GM12878 (cell line): ENCODE measurements around the gene NBR1. TPM values are rescaled to one million over a fixed set of nuclear protein-coding genes. Genes with fewer than 3 reads are reported as not detected.

Source experiments
- ATAC-seq: fragments of 200-7000 bp; cut with Tn5 transposase; 3 replicates; pipeline ENCODE4 v1.9.1; 2020; ENCODE audit warnings: mild to moderate bottlenecking, moderate library complexity
- BruUV-seq: library from RNA; stranded (reverse); fragments of 400-500 nt; replicated peaks from 2 replicates; lab custom pipeline; 2021; lab: Mats Ljungman, UMichigan
- CTCF ChIA-PET: fragments of 300-600 bp; sonication (Branson Sonifier 250); formaldehyde crosslinking; extraction: SDS; loops from one replicate; lab custom pipeline; 2021; ENCODE audit warnings: inconsistent platforms; lab: Yijun Ruan, JAX
- POLR2A ChIA-PET: fragments of 350-600 bp; formaldehyde crosslinking; extraction: SDS; loops from one replicate; lab custom pipeline; 2021; ENCODE audit warnings: inconsistent platforms; lab: Charles Lee
- RAD21 ChIA-PET: fragments of 300-600 bp; sonication (Branson Sonifier 250); formaldehyde crosslinking; loops from one replicate; lab custom pipeline; 2023; ENCODE audit warnings: antibody characterized with exemption; ENCODE audit not compliant: unreplicated experiment; lab: Charles Lee
- SMC1A ChIA-PET: fragments of 300-600 bp; sonication (Branson Sonifier 250); formaldehyde crosslinking; loops from one replicate; lab custom pipeline; 2023; ENCODE audit not compliant: unreplicated experiment, uncharacterized antibody; lab: Charles Lee
- DNase-seq: peaks from one replicate; pipeline ENCODE4 v3.0.0-alpha.2; 2011; ENCODE audit warnings: low read depth, low spot score
- FAIRE-seq: peaks from 3 replicates; lab custom pipeline; 2011; peaks lifted over from hg19 to GRCh38; lab: Jason Lieb, UNC
- H2AFZ ChIP-seq: 2 replicates; pipeline ENCODE4 v1.6.0; 2011; ENCODE audit warnings: low read depth, low read length, control low read depth; ENCODE audit not compliant: control insufficient read depth
- H3K27ac ChIP-seq: 2 replicates; pipeline ENCODE4 v1.5.1; 2011; ENCODE audit warnings: control low read depth; ENCODE audit not compliant: control insufficient read depth, insufficient read depth
- H3K27me3 ChIP-seq, 2 experiments: replicated peaks in 1 of 2; 2 replicates each; pipeline versions ENCODE4 v1.6.0 to v1.6.1; 2011; ENCODE audit warnings: low read length in 1 of 2; ENCODE audit not compliant: control insufficient read depth in 2 of 2, insufficient read depth in 2 of 2
- H3K36me3 ChIP-seq, 2 experiments: 2 replicates each; pipeline ENCODE4 v1.5.1; 2011; ENCODE audit warnings: low read length in 1 of 2; ENCODE audit not compliant: control insufficient read depth in 2 of 2, insufficient read depth in 2 of 2
- H3K4me1 ChIP-seq: 2 replicates; pipeline ENCODE4 v1.6.1; 2011; ENCODE audit warnings: mild to moderate bottlenecking, low read length, moderate library complexity, mixed read lengths; ENCODE audit not compliant: control insufficient read depth, insufficient read depth
- H3K4me2 ChIP-seq: 2 replicates; pipeline ENCODE4 v1.6.0; 2011; ENCODE audit warnings: control low read depth; ENCODE audit not compliant: control insufficient read depth, insufficient read depth
- H3K4me3 ChIP-seq: fragments of 200-600 bp; sonication (generic); 2 replicates; pipeline ENCODE4 v1.5.1; 2016
- H3K79me2 ChIP-seq: 2 replicates; pipeline ENCODE4 v1.6.0; 2011; ENCODE audit warnings: low read length; ENCODE audit not compliant: control insufficient read depth, insufficient read depth
- H3K9ac ChIP-seq: 2 replicates; pipeline ENCODE4 v1.8.0; 2011; ENCODE audit warnings: low read length, control low read depth, mixed read lengths; ENCODE audit not compliant: control insufficient read depth, insufficient read depth
- H3K9me3 ChIP-seq: replicated peaks from 3 replicates; pipeline ENCODE4 v1.5.1; 2011; ENCODE audit warnings: mild to moderate bottlenecking, low read length; ENCODE audit not compliant: control insufficient read depth, insufficient read depth
- H4K20me1 ChIP-seq: 2 replicates; pipeline ENCODE4 v1.6.0; 2011; ENCODE audit not compliant: control insufficient read depth, insufficient read depth
- E2F4 ChIP-seq: IDR thresholded peaks from 2 replicates; pipeline ENCODE4 v1.6.1; 2012; ENCODE audit warnings: low read depth, low read length, improper control_type of control experiment
- E4F1 ChIP-seq: fragments of 450-650 bp; IDR thresholded peaks from 2 replicates; pipeline ENCODE4 v1.6.1; 2018; ENCODE audit warnings: borderline replicate concordance, mild to moderate bottlenecking; ENCODE audit not compliant: partially characterized antibody
- EZH2 ChIP-seq: IDR thresholded peaks from 2 replicates; pipeline ENCODE4 v1.6.1; 2012; ENCODE audit warnings: low read depth, mild to moderate bottlenecking, control low read depth, inconsistent platforms, low read length, borderline replicate concordance; ENCODE audit not compliant: control insufficient read depth
- FOXK2 ChIP-seq: fragments of 450-650 bp; IDR thresholded peaks from 2 replicates; pipeline ENCODE4 v1.6.1; 2017; ENCODE audit warnings: mild to moderate bottlenecking, moderate library complexity
- GATAD2B ChIP-seq: fragments of 450-650 bp; conservative IDR thresholded peaks from 2 replicates; pipeline ENCODE4 v1.6.1; 2017; ENCODE audit warnings: low read depth, mild to moderate bottlenecking, moderate library complexity
- JUND ChIP-seq: IDR thresholded peaks from 2 replicates; pipeline ENCODE4 v1.6.1; 2012; ENCODE audit warnings: low read depth, mild to moderate bottlenecking, low read length, improper control_type of control experiment, moderate library complexity
- NFYA ChIP-seq: IDR thresholded peaks from 2 replicates; pipeline ENCODE4 v1.6.1; 2011; ENCODE audit warnings: low read depth, mild to moderate bottlenecking, low read length, improper control_type of control experiment, borderline replicate concordance
- RELB ChIP-seq: fragments of 450-650 bp; IDR thresholded peaks from 2 replicates; pipeline ENCODE4 v1.6.1; 2017; ENCODE audit warnings: low read depth, mild to moderate bottlenecking, moderate library complexity
- RUNX3 ChIP-seq: IDR thresholded peaks from 2 replicates; pipeline ENCODE4 v1.6.1; 2012; ENCODE audit warnings: low read length, inconsistent platforms
- SIN3A ChIP-seq: IDR thresholded peaks from 2 replicates; pipeline ENCODE4 v1.6.1; 2012; ENCODE audit warnings: low read depth, low read length, improper control_type of control experiment
- STAT1 ChIP-seq: fragments of 450-650 bp; conservative IDR thresholded peaks from 2 replicates; pipeline ENCODE4 v1.6.1; 2014; ENCODE audit warnings: antibody characterized with exemption, mild to moderate bottlenecking
- YBX1 ChIP-seq: fragments of 450-650 bp; IDR thresholded peaks from 2 replicates; pipeline ENCODE4 v1.6.1; 2016; ENCODE audit warnings: antibody characterized with exemption
- YY1 ChIP-seq: IDR thresholded peaks from 2 replicates; pipeline ENCODE4 v1.6.1; 2011; ENCODE audit warnings: low read depth, mild to moderate bottlenecking, low read length
- ZBED1 ChIP-seq: IDR thresholded peaks from 2 replicates; pipeline ENCODE4 v1.6.1; 2016; ENCODE audit warnings: borderline replicate concordance
- ZBTB33 ChIP-seq: fragments of 450-650 bp; IDR thresholded peaks from 2 replicates; pipeline ENCODE4 v1.6.1; 2017; ENCODE audit warnings: mild to moderate bottlenecking
- ZSCAN29 ChIP-seq: fragments of 450-650 bp; IDR thresholded peaks from 2 replicates; pipeline ENCODE4 v1.6.1; 2017; ENCODE audit warnings: mild to moderate bottlenecking, moderate library complexity
- WGBS: methylation state at CpG from one replicate; pipeline ENCODE4 v1.1.6; 2016; ENCODE audit warnings: low lambda C conversion rate; ENCODE audit not compliant: insufficient replicate concordance, insufficient coverage; ENCODE audit errors: missing lambda C conversion rate; 5-methylcytosine and 5-hydroxymethylcytosine counted together
- in situ Hi-C: fragments of 300-500 bp; cut with MboI; formaldehyde crosslinking; loops from 9 replicates; pipeline ENCODE4 v1.14.3; 2018; ENCODE audit warnings: mixed read lengths
- intact Hi-C: fragments of 100-400 bp; cut with micrococcal nuclease; formaldehyde crosslinking; loops from one replicate; pipeline ENCODE4 v1.14.2; 2022; ENCODE audit not compliant: unreplicated experiment
- polyA plus RNA-seq, 11 experiments: library from polyadenylated mRNA; depleted of rRNA in 4 of 11; unstranded in 6 of 11; stranded (reverse) in 5 of 11; fragments of >200 nt; fragmentation: Nextera tagmentation in 4 of 11; fragmentation: Illumina TruSeq in 1 of 11; extraction: Ambion mirVana in 4 of 11; extraction: Trizol in 1 of 11; gene quantifications; 1 replicate in 1 of 11; 2 replicates in 10 of 11; pipeline versions ENCODE4 v1.2.1 to v1.2.3, GENCODE V29; 2011 to 2016; ENCODE audit warnings: inconsistent platforms in 2 of 11, missing spikeins in 2 of 11, low read depth in 1 of 11
- total RNA-seq, 4 experiments: library from RNA; depleted of rRNA in 3 of 4; stranded (reverse); fragments of >200 nt in 3 of 4; fragmentation: Illumina TruSeq in 1 of 4; extraction: Trizol in 1 of 4; gene quantifications; 2 replicates each; pipeline versions ENCODE4 v1.2.1 to v1.2.3, GENCODE V29; 2013 to 2021

The NBR1 gene
- total and polyA plus RNA-seq, 10 of the 15 experiments (the other 5 are each of a cell fraction or from before 2014, with no cell fraction given) = 3.5 to 55.2 (median 28.2) TPM

GRCh38 chr17:43142153-43142552, 28.9 kb upstream of the NBR1 start:
- H3K4me1 ChIP-seq = no peaks in the 10 kb centered on the region
- ATAC-seq = no peak
- no peaks in the 10 kb centered on the region for H3K9me3 ChIP-seq
- no peaks in the 10 kb centered on the region for H3K27me3 ChIP-seq
- TF ChIP-seq YY1 (no peak), EZH2 (no peak), JUND (no peak), E4F1 (no peak), ZBTB33 (no peak), STAT1 (no peak), ZBED1 (no peak), RUNX3 (no peak), ZSCAN29 (no peak), SIN3A (no peak), GATAD2B (no peak), NFYA (no peak), FOXK2 (no peak), RELB (no peak), E2F4 (no peak), YBX1 (no peak)
- no peak for FAIRE-seq
- no peak overlapping the region for H2AFZ ChIP-seq
- H4K20me1 ChIP-seq = no peaks in the 10 kb centered on the region
- SMC1A ChIA-PET = no interaction called here
- 94% methylated on average over 5 of the region's 5 CpGs for WGBS
- intact Hi-C loops (no loop called here), in situ Hi-C loops (no loop called here)
- H3K4me3 ChIP-seq = no peak overlapping the region
- no peak for DNase-seq
- CTCF ChIA-PET = no interaction called here
- H3K4me2 ChIP-seq = no peak overlapping the region
- no peak overlapping the region for H3K9ac ChIP-seq
- no peak overlapping the region for H3K27ac ChIP-seq
- H3K36me3 ChIP-seq = no peaks in the 10 kb centered on the region; a peak in 1 of 4 replicates
- BruUV-seq = no TSS peak
- H3K79me2 ChIP-seq = no peaks in the 10 kb centered on the region
- RAD21 ChIA-PET = no interaction called here
- POLR2A ChIA-PET = no interaction called here
